ENCODE measurements around the gene SLC30A3. TPM values are rescaled to one million over a fixed set of nuclear protein-coding genes. Genes with fewer than 3 reads are reported as not detected.

The SLC30A3 gene
- total RNA-seq, 8 experiments from 2014 or later, result 0.27 to 1.6 (median 0.61) TPM

DNA sequence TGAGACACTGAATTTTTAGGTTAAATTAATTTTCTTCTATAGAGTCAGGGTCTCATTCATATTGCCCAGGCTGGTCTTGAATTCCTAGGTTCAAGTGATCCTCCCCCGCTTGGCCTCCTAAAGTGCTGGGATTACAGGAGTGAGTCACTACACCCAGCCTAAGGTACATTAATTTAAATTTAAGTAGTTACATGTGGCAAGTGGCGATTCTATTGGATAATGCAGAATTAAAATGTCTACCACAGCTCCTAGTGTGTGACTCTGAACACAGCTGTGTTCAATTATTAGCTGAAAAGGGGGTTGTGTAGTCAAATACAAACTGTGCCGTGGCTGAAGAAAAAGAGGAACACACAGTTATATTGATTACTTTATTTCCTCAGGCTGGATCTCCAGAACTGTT is 47.9 kb downstream of the SLC30A3 start:
- in situ Hi-C loops (cut with MboI; ENCODE audit: low pct_unique_long_range_greater_than_20kb in 2 of 9, low sequenced_read_pairs in 9 of 9, unreplicated experiment in 9 of 9), result loop anchor here in 1 of 9 experiments (25.0 kb wide), 1 partner anchor 128 kb away; the partner anchor contains the start of genes EMILIN1 and KHK
- WGBS, 10 experiments, result 6 to 100% (median 94%) methylated on average over 1 to 3 of the region's 3 CpGs; no CpG with 5 or more reads in 1 of the 10 experiments
- peak in 2 of 8 experiments; percentile 2 to 3 for ATAC-seq (replicated peaks in 6 of 8)
- H3K4me1 ChIP-seq (replicated peaks in 1 of 2), result peaks cover 26 to 31% of the 10 kb centered on the region in 2 donors
- H3K27ac ChIP-seq, result no peak overlapping the region
- H3K4me3 ChIP-seq, result no peak overlapping the region

GRCh38 chr2:27212626-27213471 is 50.0 kb downstream of the SLC30A3 start:
- peaks cover 19 to 23% of the 10 kb centered on the region in 2 donors for H3K4me1 ChIP-seq (replicated peaks in 1 of 2)
- WGBS, 10 experiments, result 2 to 50% (median 6%) methylated on average over 1 to 31 of the region's 34 CpGs
- H3K4me3 ChIP-seq, result peak overlapping the region; percentile 85 to 95 (median 93)
- in situ Hi-C loops (cut with MboI; ENCODE audit: low pct_unique_long_range_greater_than_20kb in 2 of 9, low sequenced_read_pairs in 9 of 9, unreplicated experiment in 9 of 9), result loop anchor here in 1 of 9 experiments (25.0 kb wide), 1 partner anchor 126 kb away; the partner anchor contains the start of genes EMILIN1 and KHK
- peak in 3 of 8 experiments; percentile 3 to 6 (median 4) for ATAC-seq (replicated peaks in 6 of 8)
- peak overlapping the region; percentile 98 for H3K27ac ChIP-seq

DNA sequence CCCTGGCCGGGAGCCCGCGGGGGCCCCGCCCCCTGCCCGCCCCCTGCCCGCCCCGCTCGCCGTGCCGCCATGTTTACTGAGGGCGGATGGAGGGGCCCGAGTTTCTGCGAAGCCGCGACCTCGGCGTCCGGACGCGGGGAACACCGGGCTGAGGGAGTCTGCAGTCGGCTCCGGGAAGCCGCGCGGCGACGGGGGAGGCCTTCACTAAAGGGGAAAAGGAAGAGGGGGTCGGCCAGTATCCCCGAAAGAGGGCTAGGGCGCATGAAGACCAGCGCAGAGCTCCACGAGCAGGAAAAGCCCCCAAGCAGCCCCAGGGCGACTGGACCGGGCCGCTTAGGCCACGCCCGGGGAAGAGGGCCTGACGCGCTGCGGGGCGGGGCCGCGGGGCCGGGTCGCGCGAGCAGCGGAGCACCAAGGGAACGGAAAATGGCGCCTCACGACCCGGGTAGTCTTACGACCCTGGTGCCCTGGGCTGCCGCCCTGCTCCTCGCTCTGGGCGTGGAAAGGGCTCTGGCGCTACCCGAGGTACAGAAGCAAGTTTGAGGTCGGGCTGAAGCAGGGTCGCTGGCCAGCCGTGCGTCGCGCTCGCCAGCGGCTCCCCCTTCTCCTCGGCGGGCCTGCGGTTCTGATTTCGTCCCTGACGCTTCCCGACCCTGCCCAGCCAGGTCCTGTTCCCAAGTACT is 50.8 kb downstream of the SLC30A3 start, which contains the start of the genes ATRAID and SLC5A6:
ATRAID (plus strand) TSS at position 99 of the 683 bp plus-strand sequence; CDS start at position 427, 328 bp downstream.
SLC5A6 (minus strand) TSS at position 326 of the 683 bp plus-strand sequence. CDS start 4,618 bp downstream, outside the sequence.
- WGBS, 10 experiments, result 0 to 1% (median 0%) methylated on average over 1 to 14 of the region's 73 CpGs; no CpG with 5 or more reads in 7 of the 10 experiments
- peak within 1 kb of the TSS; percentile 98 for H3K27ac ChIP-seq
- peak; percentile 81 to 92 (median 89) for ATAC-seq (replicated peaks in 6 of 8)
- H3K4me1 ChIP-seq (replicated peaks in 1 of 2), result peaks cover 19 to 23% of the 10 kb centered on the region in 2 donors
- peak within 1 kb of the TSS; percentile 85 to 95 (median 93) for H3K4me3 ChIP-seq
- in situ Hi-C loops (cut with MboI; ENCODE audit: low pct_unique_long_range_greater_than_20kb in 2 of 9, low sequenced_read_pairs in 9 of 9, unreplicated experiment in 9 of 9), result loop anchor here in 1 of 9 experiments (25.0 kb wide), 1 partner anchor 125 kb away; the partner anchor contains the start of genes EMILIN1 and KHK

- Histone ChIP-seq H3K4me1 (replicated peaks in 1 of 2) (peaks cover 13 to 17% of the 10 kb centered on the region in 2 donors), H3K27ac (peak overlapping the region; percentile 98), H3K4me3 (peak overlapping the region; percentile 85 to 95 (median 93))
- in situ Hi-C loops (cut with MboI; ENCODE audit: low pct_unique_long_range_greater_than_20kb in 2 of 9, low sequenced_read_pairs in 9 of 9, unreplicated experiment in 9 of 9), result loop anchor here in 1 of 9 experiments (25.0 kb wide), 1 partner anchor 124 kb away; the partner anchor contains the start of genes EMILIN1 and KHK
- ATAC-seq (replicated peaks in 6 of 8), result peak in 5 of 8 experiments; percentile 1 to 78 (median 8)
- WGBS, 10 experiments, result 0 to 8% (median 2%) methylated on average over 2 to 17 of the region's 48 CpGs; no CpG with 5 or more reads in 3 of the 10 experiments
These were observed 51.5 kb downstream of the SLC30A3 start for GRCh38 chr2:27211241-27211942.

GRCh38 chr2:27209621-27210401 is 53.0 kb downstream of the SLC30A3 start:
- Histone ChIP-seq H3K4me3 (no peak overlapping the region), H3K27ac (no peak overlapping the region), H3K4me1 (replicated peaks in 1 of 2) (peaks cover 11 to 13% of the 10 kb centered on the region in 2 donors)
- WGBS, 10 experiments, result 76 to 100% (median 92%) methylated on average over 2 to 4 of the region's 6 CpGs
- in situ Hi-C loops (cut with MboI; ENCODE audit: low pct_unique_long_range_greater_than_20kb in 2 of 9, low sequenced_read_pairs in 9 of 9, unreplicated experiment in 9 of 9), result loop anchor here in 2 of 9 experiments (10.0 to 25.0 kb wide), 2 partner anchors 115 to 123 kb away; partner anchors contain the start of genes EMILIN1 (in 1 of the 2) and KHK (in 1 of the 2)
- ATAC-seq (replicated peaks in 6 of 8), result no peak

- Histone ChIP-seq H3K4me1 (replicated peaks in 1 of 2) (peaks cover 8 to 10% of the 10 kb centered on the region in 2 donors), H3K27ac (no peak overlapping the region), H3K4me3 (no peak overlapping the region)
- in situ Hi-C loops (cut with MboI; ENCODE audit: low pct_unique_long_range_greater_than_20kb in 2 of 9, low sequenced_read_pairs in 9 of 9, unreplicated experiment in 9 of 9), result loop anchor here in 2 of 9 experiments (10.0 to 25.0 kb wide), 2 partner anchors 114 to 121 kb away; partner anchors contain the start of genes EMILIN1 (in 1 of the 2) and KHK (in 1 of the 2)
- 83 to 100% (median 100%) methylated on average over 1 to 2 of the region's 4 CpGs; no CpG with 5 or more reads in 2 of the 10 experiments for WGBS, 10 experiments
- ATAC-seq (replicated peaks in 6 of 8), result no peak
These were observed 54.3 kb downstream of the SLC30A3 start for GRCh38 chr2:27208486-27209050.

GRCh38 chr2:27206346-27206745 is 56.5 kb downstream of the SLC30A3 start:
- WGBS, 10 experiments, result 86 to 100% (median 100%) methylated on average over 1 to 3 of the region's 6 CpGs; no CpG with 5 or more reads in 4 of the 10 experiments
- Histone ChIP-seq H3K27ac (no peak overlapping the region), H3K4me3 (no peak overlapping the region), H3K4me1 (replicated peaks in 1 of 2) (peaks cover 5 to 8% of the 10 kb centered on the region in 2 donors)
- ATAC-seq (replicated peaks in 6 of 8), result no peak
- in situ Hi-C loops (cut with MboI; ENCODE audit: low pct_unique_long_range_greater_than_20kb in 2 of 9, low sequenced_read_pairs in 9 of 9, unreplicated experiment in 9 of 9), result loop anchor here in 2 of 9 experiments (10.0 to 25.0 kb wide), 2 partner anchors 112 to 119 kb away; partner anchors contain the start of genes EMILIN1 (in 1 of the 2) and KHK (in 1 of the 2)

GRCh38 chr2:27205206-27205605 is 57.6 kb downstream of the SLC30A3 start:
- H3K4me3 ChIP-seq, result no peak overlapping the region
- no peak for ATAC-seq (replicated peaks in 6 of 8)
- no peaks in the 10 kb centered on the region for H3K4me1 ChIP-seq (replicated peaks in 1 of 2)
- H3K27ac ChIP-seq, result no peak overlapping the region
- in situ Hi-C loops (cut with MboI; ENCODE audit: low pct_unique_long_range_greater_than_20kb in 2 of 9, low sequenced_read_pairs in 9 of 9, unreplicated experiment in 9 of 9), result loop anchor here in 2 of 9 experiments (10.0 to 25.0 kb wide), 2 partner anchors 110 to 118 kb away; partner anchors contain the start of genes EMILIN1 (in 1 of the 2) and KHK (in 1 of the 2)
- 80 to 100% (median 90%) methylated on average over 2 to 6 of the region's 8 CpGs; no CpG with 5 or more reads in 6 of the 10 experiments for WGBS, 10 experiments

DNA sequence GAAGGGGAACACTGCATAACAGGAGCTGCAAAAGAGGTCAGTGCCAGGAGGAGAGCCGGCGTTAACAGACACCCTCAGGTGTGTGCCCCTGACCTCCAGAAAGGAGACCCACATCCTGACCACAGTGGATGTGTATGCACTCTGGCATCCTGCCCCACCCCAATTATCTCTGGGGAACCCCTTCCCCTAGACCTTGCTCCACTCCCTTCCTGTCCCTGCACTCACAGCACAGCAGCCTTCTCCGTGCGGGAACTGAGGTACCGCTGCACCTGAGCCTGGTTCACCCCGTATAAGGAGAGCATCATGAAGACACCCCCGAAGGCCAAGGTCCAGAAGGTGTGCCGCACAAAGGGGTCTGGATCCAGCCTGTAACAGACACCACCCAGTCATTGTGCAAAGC is 58.3 kb downstream of the SLC30A3 start:
- Histone ChIP-seq H3K27ac (no peak overlapping the region), H3K4me3 (no peak overlapping the region), H3K4me1 (replicated peaks in 1 of 2) (no peaks in the 10 kb centered on the region)
- in situ Hi-C loops (cut with MboI; ENCODE audit: low pct_unique_long_range_greater_than_20kb in 2 of 9, low sequenced_read_pairs in 9 of 9, unreplicated experiment in 9 of 9), result loop anchor here in 2 of 9 experiments (10.0 to 25.0 kb wide), 2 partner anchors 110 to 117 kb away; partner anchors contain the start of genes EMILIN1 (in 1 of the 2) and KHK (in 1 of the 2)
- no peak for ATAC-seq (replicated peaks in 6 of 8)
- whole genome bisulfite sequencing, 10 experiments, result 92 to 100% (median 100%) methylated on average over 1 to 5 of the region's 8 CpGs; no CpG with 5 or more reads in 5 of the 10 experiments

GRCh38 chr2:27203741-27204140 is 59.1 kb downstream of the SLC30A3 start:
- H3K4me3 ChIP-seq, result no peak overlapping the region
- in situ Hi-C loops (cut with MboI; ENCODE audit: low pct_unique_long_range_greater_than_20kb in 2 of 9, low sequenced_read_pairs in 9 of 9, unreplicated experiment in 9 of 9), result loop anchor here in 2 of 9 experiments (10.0 to 25.0 kb wide), 2 partner anchors 109 to 116 kb away; partner anchors contain the start of genes EMILIN1 (in 1 of the 2) and KHK (in 1 of the 2)
- no peak overlapping the region for H3K27ac ChIP-seq
- no peaks in the 10 kb centered on the region for H3K4me1 ChIP-seq (replicated peaks in 1 of 2)
- 75 to 100% (median 100%) methylated on average over 1 to 2 of the region's 9 CpGs; no CpG with 5 or more reads in 5 of the 10 experiments for WGBS, 10 experiments
- ATAC-seq (replicated peaks in 6 of 8), result no peak

All from motor neuron (in vitro differentiated cells).